IPS-15b (cell line): ENCODE measurements around the gene NXPE4.

ENCODE experiments used
- H3K27me3 ChIP-seq: one replicate; pipeline ENCODE4 v1.6.1; 2013; ENCODE audit warnings: low read length; ENCODE audit not compliant: control insufficient read depth, insufficient read depth
- H3K36me3 ChIP-seq: one replicate; pipeline ENCODE4 v1.6.1; 2013; ENCODE audit warnings: low read length; ENCODE audit not compliant: control insufficient read depth, insufficient read depth
- H3K4me1 ChIP-seq: one replicate; pipeline ENCODE4 v1.6.1; 2013; ENCODE audit warnings: mild to moderate bottlenecking, low read length; ENCODE audit not compliant: control insufficient read depth, insufficient read depth
- H3K4me3 ChIP-seq: one replicate; pipeline ENCODE4 v1.5.1; 2013; ENCODE audit warnings: low read depth, low read length
- H3K9ac ChIP-seq: one replicate; pipeline ENCODE4 v1.6.1; 2013; ENCODE audit warnings: low read depth, mild to moderate bottlenecking, low read length
- H3K9me3 ChIP-seq: one replicate; pipeline ENCODE4 v1.6.1; 2013; ENCODE audit warnings: mild to moderate bottlenecking, low read length; ENCODE audit not compliant: control insufficient read depth, insufficient read depth

The NXPE4 gene

DNA sequence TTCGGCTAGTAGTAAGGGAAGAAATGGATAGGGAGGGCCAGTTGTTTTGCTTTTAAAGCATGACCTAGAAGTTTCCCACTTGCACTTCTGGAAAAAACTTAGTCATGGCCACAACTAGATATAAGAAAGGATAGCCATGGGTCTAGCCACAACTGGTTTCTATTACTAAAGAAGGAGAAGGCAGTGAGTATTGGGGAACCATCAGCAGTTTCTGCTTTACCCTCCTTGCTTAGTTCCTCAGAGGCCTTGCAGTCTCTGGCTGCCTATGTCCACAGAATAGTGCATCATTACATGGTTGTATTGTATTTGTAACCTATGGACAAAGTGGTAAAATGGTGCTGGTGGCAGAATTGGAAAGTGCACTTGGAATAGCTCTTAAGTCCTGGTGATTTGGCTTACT, 71.5 kb downstream of the NXPE4 start:
- Histone ChIP-seq H3K9ac (no peak overlapping the region), H3K4me3 (no peak overlapping the region)

DNA sequence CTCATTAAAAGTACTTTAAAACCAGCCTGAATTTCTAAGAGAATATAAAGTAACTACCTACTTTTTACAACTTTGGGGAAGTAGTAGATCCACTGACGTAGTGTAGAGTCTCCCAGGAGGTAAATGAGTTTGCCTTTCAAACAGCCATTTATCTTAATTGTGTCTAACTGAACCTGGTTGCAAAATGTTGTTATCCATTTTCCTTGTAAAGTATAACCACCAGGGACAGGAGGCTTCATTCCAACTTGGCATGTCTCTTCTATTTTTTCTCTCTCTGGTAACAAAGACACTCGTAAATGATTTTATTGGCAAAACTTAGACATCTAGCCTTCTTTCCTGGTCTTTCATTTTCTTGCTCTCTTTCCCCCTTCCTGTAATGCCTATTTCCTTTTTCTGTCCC, 72.8 kb downstream of the NXPE4 start:
- Histone ChIP-seq H3K4me1 (no peaks in the 10 kb centered on the region), H3K9ac (no peak overlapping the region), H3K36me3 (no peaks in the 10 kb centered on the region), H3K27me3 (no peaks in the 10 kb centered on the region), H3K9me3 (peaks cover 5% of the 10 kb centered on the region), H3K4me3 (no peak overlapping the region)

More for the DNA sequence above, 71.5 kb downstream of the NXPE4 start:
- Histone ChIP-seq H3K4me1 (no peaks in the 10 kb centered on the region), H3K27me3 (no peaks in the 10 kb centered on the region), H3K36me3 (no peaks in the 10 kb centered on the region), H3K9me3 (peaks cover 5% of the 10 kb centered on the region)
